ENCODE measurements around the gene CNN1.
A peak's percentile ranks its signal among the peaks of the same experiment; 100 is the strongest.

DNA sequence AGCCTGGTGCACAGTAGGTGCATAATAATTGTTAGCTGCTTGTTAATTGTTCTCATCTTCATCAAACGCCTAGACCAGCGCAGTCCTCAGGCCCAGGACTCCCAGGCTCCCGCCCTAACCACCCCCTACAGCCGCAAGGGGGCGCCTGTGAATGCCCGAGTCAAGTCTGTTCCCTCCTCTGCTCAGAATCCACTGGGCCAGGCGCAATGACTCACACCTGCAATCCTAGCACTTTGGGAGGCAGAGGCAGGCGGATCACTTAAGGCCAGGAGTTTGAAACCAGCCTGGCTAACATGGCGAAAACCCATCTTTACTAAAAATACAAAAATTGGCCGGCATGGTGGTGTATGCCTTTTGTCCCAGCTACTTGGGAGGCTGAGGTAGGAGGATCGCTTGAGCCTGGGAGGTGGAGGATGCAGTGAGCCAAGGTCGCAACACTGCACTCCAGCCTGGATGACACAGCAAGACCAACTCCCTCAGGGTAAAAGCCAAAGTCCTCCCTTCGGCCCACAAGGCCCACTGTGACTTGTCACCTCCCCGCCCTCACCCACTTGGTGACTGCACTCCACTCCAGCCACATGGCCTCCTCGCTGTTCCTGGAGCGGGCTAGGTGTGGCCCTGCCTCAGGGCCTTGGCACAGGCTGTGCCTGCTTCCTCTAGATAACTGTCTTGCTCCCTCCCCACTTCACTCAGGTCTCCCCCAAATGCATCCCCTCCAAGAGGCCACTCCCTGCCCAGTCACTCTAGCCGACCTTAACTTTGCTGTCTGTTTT is 42.1 kb upstream of the CNN1 start:
- TF ChIP-seq TAF1 (IDR thresholded peaks at IDR 0.05; ENCODE audit: low read depth) (no peak), YY1 (IDR thresholded peaks at IDR 0.05; ENCODE audit: low read depth) (no peak), RAD21 (IDR thresholded peaks at IDR 0.05; ENCODE audit: low read depth) (peak; percentile 61), EP300 (IDR thresholded peaks at IDR 0.05; ENCODE audit: borderline replicate concordance) (no peak), CEBPB (IDR thresholded peaks at IDR 0.05) (no peak), CREB1 (IDR thresholded peaks at IDR 0.05; ENCODE audit: low read depth) (no peak), EGR1 (IDR thresholded peaks at IDR 0.05) (no peak), FOXM1 (IDR thresholded peaks at IDR 0.05; ENCODE audit: borderline replicate concordance, low read depth) (no peak), TCF12 (IDR thresholded peaks at IDR 0.05; ENCODE audit: low read depth) (no peak), TEAD4 (IDR thresholded peaks at IDR 0.05) (no peak)
- TF ChIP-seq, protein P1, sequence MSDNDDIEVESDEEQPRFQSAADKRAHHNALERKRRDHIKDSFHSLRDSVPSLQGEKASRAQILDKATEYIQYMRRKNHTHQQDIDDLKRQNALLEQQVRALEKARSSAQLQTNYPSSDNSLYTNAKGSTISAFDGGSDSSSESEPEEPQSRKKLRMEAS (IDR thresholded peaks at IDR 0.05): no peak
- TF ChIP-seq, protein P2, sequence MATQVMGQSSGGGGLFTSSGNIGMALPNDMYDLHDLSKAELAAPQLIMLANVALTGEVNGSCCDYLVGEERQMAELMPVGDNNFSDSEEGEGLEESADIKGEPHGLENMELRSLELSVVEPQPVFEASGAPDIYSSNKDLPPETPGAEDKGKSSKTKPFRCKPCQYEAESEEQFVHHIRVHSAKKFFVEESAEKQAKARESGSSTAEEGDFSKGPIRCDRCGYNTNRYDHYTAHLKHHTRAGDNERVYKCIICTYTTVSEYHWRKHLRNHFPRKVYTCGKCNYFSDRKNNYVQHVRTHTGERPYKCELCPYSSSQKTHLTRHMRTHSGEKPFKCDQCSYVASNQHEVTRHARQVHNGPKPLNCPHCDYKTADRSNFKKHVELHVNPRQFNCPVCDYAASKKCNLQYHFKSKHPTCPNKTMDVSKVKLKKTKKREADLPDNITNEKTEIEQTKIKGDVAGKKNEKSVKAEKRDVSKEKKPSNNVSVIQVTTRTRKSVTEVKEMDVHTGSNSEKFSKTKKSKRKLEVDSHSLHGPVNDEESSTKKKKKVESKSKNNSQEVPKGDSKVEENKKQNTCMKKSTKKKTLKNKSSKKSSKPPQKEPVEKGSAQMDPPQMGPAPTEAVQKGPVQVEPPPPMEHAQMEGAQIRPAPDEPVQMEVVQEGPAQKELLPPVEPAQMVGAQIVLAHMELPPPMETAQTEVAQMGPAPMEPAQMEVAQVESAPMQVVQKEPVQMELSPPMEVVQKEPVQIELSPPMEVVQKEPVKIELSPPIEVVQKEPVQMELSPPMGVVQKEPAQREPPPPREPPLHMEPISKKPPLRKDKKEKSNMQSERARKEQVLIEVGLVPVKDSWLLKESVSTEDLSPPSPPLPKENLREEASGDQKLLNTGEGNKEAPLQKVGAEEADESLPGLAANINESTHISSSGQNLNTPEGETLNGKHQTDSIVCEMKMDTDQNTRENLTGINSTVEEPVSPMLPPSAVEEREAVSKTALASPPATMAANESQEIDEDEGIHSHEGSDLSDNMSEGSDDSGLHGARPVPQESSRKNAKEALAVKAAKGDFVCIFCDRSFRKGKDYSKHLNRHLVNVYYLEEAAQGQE (IDR thresholded peaks at IDR 0.05; ENCODE audit: low read depth): no peak
- TF ChIP-seq, protein P3, sequence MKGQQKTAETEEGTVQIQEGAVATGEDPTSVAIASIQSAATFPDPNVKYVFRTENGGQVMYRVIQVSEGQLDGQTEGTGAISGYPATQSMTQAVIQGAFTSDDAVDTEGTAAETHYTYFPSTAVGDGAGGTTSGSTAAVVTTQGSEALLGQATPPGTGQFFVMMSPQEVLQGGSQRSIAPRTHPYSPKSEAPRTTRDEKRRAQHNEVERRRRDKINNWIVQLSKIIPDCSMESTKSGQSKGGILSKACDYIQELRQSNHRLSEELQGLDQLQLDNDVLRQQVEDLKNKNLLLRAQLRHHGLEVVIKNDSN (IDR thresholded peaks at IDR 0.05): no peak

Measured in Ishikawa (cell line).